WERI-Rb-1 (cell line): ENCODE measurements around the gene SYNPO.

Source experiments
- DNase-seq: peaks from one replicate; pipeline ENCODE4 v3.0.0-alpha.2; 2020
- H3K27ac ChIP-seq: fragments of 250-450 bp; sonication (Bioruptor Pico); 2 replicates; pipeline ENCODE4 v1.5.1; 2020; ENCODE audit warnings: mild to moderate bottlenecking, moderate library complexity
- H3K27me3 ChIP-seq: fragments of 250-450 bp; sonication (Bioruptor Pico); 2 replicates; pipeline ENCODE4 v1.5.1; 2021; ENCODE audit warnings: mild to moderate bottlenecking, low read depth, moderate library complexity; ENCODE audit not compliant: insufficient read depth, severe bottlenecking
- H3K36me3 ChIP-seq: fragments of 250-450 bp; sonication (Bioruptor Pico); 2 replicates; pipeline ENCODE4 v1.5.1; 2020; ENCODE audit warnings: mild to moderate bottlenecking, moderate library complexity
- H3K4me3 ChIP-seq: 2 replicates; pipeline ENCODE4 v1.5.1; 2011; ENCODE audit warnings: low read depth, mild to moderate bottlenecking, control low read depth, low read length
- H3K9me3 ChIP-seq: fragments of 250-450 bp; sonication (Bioruptor Pico); 2 replicates; pipeline ENCODE4 v1.5.1; 2021; ENCODE audit warnings: mild to moderate bottlenecking, moderate library complexity; ENCODE audit not compliant: severe bottlenecking
- CTCF ChIP-seq: IDR thresholded peaks from 2 replicates; pipeline ENCODE4 v1.5.1; 2011; ENCODE audit warnings: low read depth, mild to moderate bottlenecking, control low read depth, inconsistent platforms, low read length

Gene SYNPO

GRCh38 chr5:150676578-150676977 lies 36.1 kb downstream of the SYNPO start:
- H3K4me3 ChIP-seq, result no peak overlapping the region
- no peaks in the 10 kb centered on the region for H3K27me3 ChIP-seq
- H3K27ac ChIP-seq, result no peak overlapping the region
- H3K9me3 ChIP-seq, result no peaks in the 10 kb centered on the region
- DNase-seq, result no peak
- no peak for TF ChIP-seq CTCF
- no peaks in the 10 kb centered on the region for H3K36me3 ChIP-seq

- Histone ChIP-seq H3K27me3 (no peaks in the 10 kb centered on the region), H3K27ac (no peak overlapping the region), H3K36me3 (peaks cover 37% of the 10 kb centered on the region), H3K4me3 (no peak overlapping the region), H3K9me3 (no peaks in the 10 kb centered on the region)
- TF ChIP-seq CTCF, result no peak
- no peak for DNase-seq
These were observed 48.7 kb downstream of the SYNPO start for GRCh38 chr5:150689120-150689519.

GRCh38 chr5:150690760-150691159 lies 50.3 kb downstream of the SYNPO start:
- DNase-seq, result no peak
- H3K27me3 ChIP-seq, result no peaks in the 10 kb centered on the region
- H3K36me3 ChIP-seq, result peaks cover 54% of the 10 kb centered on the region
- no peaks in the 10 kb centered on the region for H3K9me3 ChIP-seq
- TF ChIP-seq CTCF, result no peak
- H3K4me3 ChIP-seq, result no peak overlapping the region
- H3K27ac ChIP-seq, result no peak overlapping the region

- Histone ChIP-seq H3K27ac (no peak overlapping the region), H3K36me3 (peaks cover 69% of the 10 kb centered on the region), H3K4me3 (no peak overlapping the region), H3K27me3 (no peaks in the 10 kb centered on the region), H3K9me3 (no peaks in the 10 kb centered on the region)
- no peak for DNase-seq
- no peak for TF ChIP-seq CTCF
These were observed 51.8 kb downstream of the SYNPO start for GRCh38 chr5:150692276-150692675.

- Histone ChIP-seq H3K9me3 (no peaks in the 10 kb centered on the region), H3K27ac (no peak overlapping the region), H3K27me3 (no peaks in the 10 kb centered on the region), H3K36me3 (peaks cover 88% of the 10 kb centered on the region), H3K4me3 (no peak overlapping the region)
- DNase-seq, result no peak
- TF ChIP-seq CTCF, result no peak
These were observed 54.2 kb downstream of the SYNPO start for GRCh38 chr5:150694612-150695011.

- Histone ChIP-seq H3K27me3 (no peaks in the 10 kb centered on the region), H3K4me3 (peak overlapping the region; percentile 100), H3K27ac (peak overlapping the region; percentile 97), H3K9me3 (no peaks in the 10 kb centered on the region), H3K36me3 (peaks cover 44% of the 10 kb centered on the region)
- no peak for TF ChIP-seq CTCF
- DNase-seq, result no peak
These were observed 59.8 kb downstream of the SYNPO start for GRCh38 chr5:150700246-150700593.
